Measurements from ENCODE around the gene HTR6.

HTR6 gene

DNA sequence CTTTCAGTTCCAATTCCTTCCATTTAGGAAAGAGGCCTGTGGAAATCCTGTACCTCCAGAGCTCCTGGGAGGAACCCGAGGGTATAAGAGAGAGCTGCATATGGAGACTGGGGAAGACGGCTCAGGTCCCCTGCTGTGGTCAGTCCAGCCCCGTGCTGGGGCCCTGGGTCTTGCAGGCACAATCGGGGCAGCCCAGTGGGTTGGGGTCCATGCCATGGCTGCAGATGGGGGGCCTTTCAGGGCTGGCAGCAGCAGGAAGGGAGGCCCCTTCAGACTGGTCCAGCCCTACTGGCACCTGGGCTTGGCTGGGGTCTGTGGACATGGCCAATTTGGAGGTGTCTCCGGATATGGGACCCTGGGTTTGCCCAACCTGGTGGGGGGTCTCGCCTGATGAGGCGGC lies 18.2 kb downstream of the HTR6 start:
- Histone ChIP-seq H3K9ac (ENCODE audit: low read length) (no peak overlapping the region), H3F3A (ENCODE audit: insufficient read depth, low read length) (no peaks in the 10 kb centered on the region), H2AFZ (ENCODE audit: low read length) (no peak overlapping the region), H3K36me3 (replicated peaks; ENCODE audit: insufficient read depth, low read length) (no peaks in the 10 kb centered on the region), H4K20me1 (ENCODE audit: insufficient read depth, low read length) (no peaks in the 10 kb centered on the region), H3K27me3 (replicated peaks; ENCODE audit: insufficient read depth, low read length) (no peaks in the 10 kb centered on the region), H3K9me2 (replicated peaks; ENCODE audit: insufficient read depth, low read length) (no peaks in the 10 kb centered on the region), H3K4me1 (ENCODE audit: low read length) (no peaks in the 10 kb centered on the region), H3K9me3 (replicated peaks; ENCODE audit: insufficient read depth, low read length) (no peaks in the 10 kb centered on the region), H3K4me2 (ENCODE audit: low read depth, low read length) (no peak overlapping the region), H3K79me2 (ENCODE audit: low read length) (no peaks in the 10 kb centered on the region), H3K4me3 (ENCODE audit: low read length) (no peak overlapping the region), H3K27ac (ENCODE audit: low read length) (no peak overlapping the region)
- no peak for DNase-seq
- no peak for TF ChIP-seq EZH2phosphoT487 (IDR thresholded peaks at IDR 0.05; ENCODE audit: low read length)

DNA sequence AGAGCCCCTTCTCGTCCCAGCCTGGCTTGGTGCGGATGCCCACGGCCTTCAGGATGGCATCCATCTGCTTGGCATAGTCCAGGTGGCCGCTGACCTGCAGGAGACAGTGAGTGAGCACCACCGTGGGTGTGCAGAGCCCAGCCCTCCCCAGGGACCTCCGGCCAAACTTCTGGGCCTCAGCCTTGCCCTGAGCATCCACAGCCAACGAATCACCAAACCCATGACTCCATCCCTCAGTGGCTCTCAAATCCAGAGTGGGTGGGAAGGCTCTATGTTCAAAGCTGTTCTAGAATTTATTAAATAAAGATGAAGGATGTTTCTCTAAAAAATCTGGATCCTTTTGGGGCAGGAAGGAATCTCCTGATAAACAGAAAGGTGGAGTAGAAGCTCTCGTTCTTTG lies 18.7 kb downstream of the HTR6 start:
- H3K36me3 ChIP-seq (replicated peaks; ENCODE audit: insufficient read depth, low read length), result no peaks in the 10 kb centered on the region
- no peaks in the 10 kb centered on the region for H3K9me3 ChIP-seq (replicated peaks; ENCODE audit: insufficient read depth, low read length)
- no peak overlapping the region for H3K4me3 ChIP-seq (ENCODE audit: low read length)
- no peaks in the 10 kb centered on the region for H3K4me1 ChIP-seq (ENCODE audit: low read length)
- no peaks in the 10 kb centered on the region for H3F3A ChIP-seq (ENCODE audit: insufficient read depth, low read length)
- DNase-seq, result no peak
- no peaks in the 10 kb centered on the region for H4K20me1 ChIP-seq (ENCODE audit: insufficient read depth, low read length)
- no peak overlapping the region for H2AFZ ChIP-seq (ENCODE audit: low read length)
- H3K79me2 ChIP-seq (ENCODE audit: low read length), result no peaks in the 10 kb centered on the region
- no peaks in the 10 kb centered on the region for H3K27me3 ChIP-seq (replicated peaks; ENCODE audit: insufficient read depth, low read length)
- H3K9me2 ChIP-seq (replicated peaks; ENCODE audit: insufficient read depth, low read length), result no peaks in the 10 kb centered on the region
- TF ChIP-seq, protein P1, sequence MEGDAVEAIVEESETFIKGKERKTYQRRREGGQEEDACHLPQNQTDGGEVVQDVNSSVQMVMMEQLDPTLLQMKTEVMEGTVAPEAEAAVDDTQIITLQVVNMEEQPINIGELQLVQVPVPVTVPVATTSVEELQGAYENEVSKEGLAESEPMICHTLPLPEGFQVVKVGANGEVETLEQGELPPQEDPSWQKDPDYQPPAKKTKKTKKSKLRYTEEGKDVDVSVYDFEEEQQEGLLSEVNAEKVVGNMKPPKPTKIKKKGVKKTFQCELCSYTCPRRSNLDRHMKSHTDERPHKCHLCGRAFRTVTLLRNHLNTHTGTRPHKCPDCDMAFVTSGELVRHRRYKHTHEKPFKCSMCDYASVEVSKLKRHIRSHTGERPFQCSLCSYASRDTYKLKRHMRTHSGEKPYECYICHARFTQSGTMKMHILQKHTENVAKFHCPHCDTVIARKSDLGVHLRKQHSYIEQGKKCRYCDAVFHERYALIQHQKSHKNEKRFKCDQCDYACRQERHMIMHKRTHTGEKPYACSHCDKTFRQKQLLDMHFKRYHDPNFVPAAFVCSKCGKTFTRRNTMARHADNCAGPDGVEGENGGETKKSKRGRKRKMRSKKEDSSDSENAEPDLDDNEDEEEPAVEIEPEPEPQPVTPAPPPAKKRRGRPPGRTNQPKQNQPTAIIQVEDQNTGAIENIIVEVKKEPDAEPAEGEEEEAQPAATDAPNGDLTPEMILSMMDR (IDR thresholded peaks at IDR 0.05; ENCODE audit: low read length), result no peak
- TF ChIP-seq EZH2phosphoT487 (IDR thresholded peaks at IDR 0.05; ENCODE audit: low read length), result no peak
- no peak for TF ChIP-seq EZH2 (optimal IDR thresholded peaks at IDR 0.05; ENCODE audit: low read depth, low read length)
- H3K27ac ChIP-seq (ENCODE audit: low read length), result no peak overlapping the region
- H3K9ac ChIP-seq (ENCODE audit: low read length), result no peak overlapping the region
- no peak overlapping the region for H3K4me2 ChIP-seq (ENCODE audit: low read depth, low read length)

DNA sequence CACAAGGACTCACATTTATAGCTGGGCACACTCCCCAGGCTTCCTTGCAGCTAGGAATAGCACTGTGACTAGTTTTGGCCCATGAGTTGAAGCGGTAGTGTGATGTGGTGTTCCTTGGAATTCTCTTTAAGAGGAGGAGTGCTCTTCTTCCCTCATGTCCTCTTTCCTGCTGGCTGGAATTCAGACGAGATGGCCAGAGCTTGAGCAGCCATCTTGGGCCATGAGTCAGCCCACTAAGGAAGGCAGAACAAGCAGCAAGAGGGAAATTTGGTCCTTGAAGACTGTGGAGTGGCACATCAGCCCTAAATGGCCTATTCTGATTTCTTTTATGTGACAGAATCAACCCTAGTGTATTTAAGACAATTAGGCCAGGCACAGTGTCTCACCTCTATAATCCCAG lies 20.0 kb downstream of the HTR6 start:
- Histone ChIP-seq H3K36me3 (replicated peaks; ENCODE audit: insufficient read depth, low read length) (no peaks in the 10 kb centered on the region), H3K4me3 (ENCODE audit: low read length) (no peak overlapping the region), H3K27me3 (replicated peaks; ENCODE audit: insufficient read depth, low read length) (no peaks in the 10 kb centered on the region), H3K79me2 (ENCODE audit: low read length) (no peaks in the 10 kb centered on the region), H3K9ac (ENCODE audit: low read length) (no peak overlapping the region), H3F3A (ENCODE audit: insufficient read depth, low read length) (no peaks in the 10 kb centered on the region), H3K9me3 (replicated peaks; ENCODE audit: insufficient read depth, low read length) (no peaks in the 10 kb centered on the region), H3K4me1 (ENCODE audit: low read length) (no peaks in the 10 kb centered on the region), H3K4me2 (ENCODE audit: low read depth, low read length) (no peak overlapping the region), H4K20me1 (ENCODE audit: insufficient read depth, low read length) (no peaks in the 10 kb centered on the region), H3K27ac (ENCODE audit: low read length) (no peak overlapping the region), H3K9me2 (replicated peaks; ENCODE audit: insufficient read depth, low read length) (no peaks in the 10 kb centered on the region), H2AFZ (ENCODE audit: low read length) (no peak overlapping the region)
- DNase-seq, result no peak
- TF ChIP-seq, protein P1 (IDR thresholded peaks at IDR 0.05; ENCODE audit: low read length), result no peak
- TF ChIP-seq EZH2 (optimal IDR thresholded peaks at IDR 0.05; ENCODE audit: low read depth, low read length) (no peak), EZH2phosphoT487 (IDR thresholded peaks at IDR 0.05; ENCODE audit: low read length) (no peak)

DNA sequence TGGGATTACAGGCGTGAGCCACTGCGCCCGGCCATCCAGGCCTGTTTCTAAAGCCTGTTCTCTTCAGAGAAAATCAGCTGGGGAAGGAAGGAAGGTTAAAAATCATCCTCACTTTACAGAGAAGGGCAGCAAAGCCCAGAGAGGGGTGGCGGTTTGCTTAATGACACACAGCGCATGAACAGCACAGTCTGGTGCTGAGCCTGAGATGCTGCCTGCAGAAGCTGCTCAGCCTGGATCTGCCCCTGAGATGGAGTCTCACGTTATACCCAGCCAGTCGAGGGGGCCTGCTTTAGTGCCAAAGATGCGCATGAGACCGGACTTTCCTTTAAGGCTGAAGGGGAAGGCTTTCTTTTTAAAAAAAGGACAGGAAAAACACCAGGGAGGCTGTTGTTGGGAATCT lies 21.3 kb downstream of the HTR6 start:
- Histone ChIP-seq H2AFZ (ENCODE audit: low read length) (no peak overlapping the region), H3K9me3 (replicated peaks; ENCODE audit: insufficient read depth, low read length) (no peaks in the 10 kb centered on the region), H3K27me3 (replicated peaks; ENCODE audit: insufficient read depth, low read length) (no peaks in the 10 kb centered on the region), H3K4me2 (ENCODE audit: low read depth, low read length) (no peak overlapping the region), H3K4me3 (ENCODE audit: low read length) (no peak overlapping the region), H3K27ac (ENCODE audit: low read length) (no peak overlapping the region), H3K9me2 (replicated peaks; ENCODE audit: insufficient read depth, low read length) (no peaks in the 10 kb centered on the region), H3K4me1 (ENCODE audit: low read length) (no peaks in the 10 kb centered on the region), H3K79me2 (ENCODE audit: low read length) (no peaks in the 10 kb centered on the region), H3F3A (ENCODE audit: insufficient read depth, low read length) (no peaks in the 10 kb centered on the region), H3K9ac (ENCODE audit: low read length) (no peak overlapping the region), H4K20me1 (ENCODE audit: insufficient read depth, low read length) (no peaks in the 10 kb centered on the region), H3K36me3 (replicated peaks; ENCODE audit: insufficient read depth, low read length) (no peaks in the 10 kb centered on the region)
- TF ChIP-seq EZH2phosphoT487 (IDR thresholded peaks at IDR 0.05; ENCODE audit: low read length), result no peak
- TF ChIP-seq, protein P1 (IDR thresholded peaks at IDR 0.05; ENCODE audit: low read length), result no peak
- TF ChIP-seq EZH2 (optimal IDR thresholded peaks at IDR 0.05; ENCODE audit: low read depth, low read length), result no peak
- DNase-seq, result no peak

Data from MM.1S (cell line).